Thyroid gland (tissue), 4 donors: ENCODE results near the gene RNF145. TPM values are rescaled to one million over a fixed set of nuclear protein-coding genes. Genes with fewer than 3 reads are reported as not detected.

Source experiments
- DNase-seq, 2 donors: peaks; one replicate each; pipeline ENCODE4 v3.0.0-alpha.2; 2019
- H3K27ac ChIP-seq, 3 donors: fragments of 200-600 bp; sonication (generic); 1 replicate in 2 of 3; 2 replicates in 1 of 3; pipeline ENCODE4 v1.5.1; 2016 to 2019; ENCODE audit warnings: mild to moderate bottlenecking in 1 of 3, moderate library complexity in 1 of 3
- H3K27me3 ChIP-seq: fragments of 200-600 bp; sonication (generic); one replicate; pipeline ENCODE4 v1.5.1; 2019
- H3K36me3 ChIP-seq, 2 donors: fragments of 200-600 bp; sonication (generic); one replicate each; pipeline ENCODE4 v1.5.1; 2016 to 2019
- H3K4me1 ChIP-seq, 2 donors: fragments of 200-600 bp; sonication (generic); one replicate each; pipeline ENCODE4 v1.5.1; 2017 to 2019
- H3K4me3 ChIP-seq, 3 donors: fragments of 200-600 bp; sonication (generic); replicated peaks in 1 of 3; 1 replicate in 2 of 3; 2 replicates in 1 of 3; pipeline ENCODE4 v1.5.1; 2016; ENCODE audit warnings: mild to moderate bottlenecking in 1 of 3
- H3K9me3 ChIP-seq: fragments of 200-600 bp; sonication (generic); one replicate; pipeline ENCODE4 v1.5.1; 2017
- POLR2A ChIP-seq, 2 donors: fragments of 450-650 bp; IDR thresholded peaks; one replicate each; pipeline ENCODE4 v1.6.1; 2017; ENCODE audit warnings: antibody characterized with exemption in 2 of 2, mild to moderate bottlenecking in 2 of 2, moderate library complexity in 1 of 2
- WGBS, 2 donors: methylation state at CpG; one replicate each; pipeline ENCODE4 v1.1.5; 2017; 5-methylcytosine and 5-hydroxymethylcytosine counted together
- intact Hi-C: fragments of 100-400 bp; cut with DNase I; formaldehyde crosslinking; loops from one replicate; pipeline ENCODE4 v1.15.1; 2023
- total RNA-seq, 4 donors: library from RNA; depleted of rRNA; stranded (reverse); fragments of >200 nt; gene quantifications; one replicate each; pipeline ENCODE4 v1.2.3, GENCODE V29; 2016
- TF ChIP-seq, protein P1 (sequence below), 6 experiments: fragments of 200-600 bp in 3 of 6; fragments of 450-650 bp in 3 of 6; sonication (generic) in 3 of 6; IDR thresholded peaks; one replicate each; pipeline ENCODE4 v1.5.1; 2016 to 2019; ENCODE audit warnings: antibody characterized with exemption in 6 of 6, mild to moderate bottlenecking in 2 of 6, inconsistent platforms in 1 of 6, moderate library complexity in 1 of 6

Gene RNF145
- total RNA-seq, 4 donors from 2014 or later = 59.5 to 88.6 (median 75.6) TPM

DNA sequence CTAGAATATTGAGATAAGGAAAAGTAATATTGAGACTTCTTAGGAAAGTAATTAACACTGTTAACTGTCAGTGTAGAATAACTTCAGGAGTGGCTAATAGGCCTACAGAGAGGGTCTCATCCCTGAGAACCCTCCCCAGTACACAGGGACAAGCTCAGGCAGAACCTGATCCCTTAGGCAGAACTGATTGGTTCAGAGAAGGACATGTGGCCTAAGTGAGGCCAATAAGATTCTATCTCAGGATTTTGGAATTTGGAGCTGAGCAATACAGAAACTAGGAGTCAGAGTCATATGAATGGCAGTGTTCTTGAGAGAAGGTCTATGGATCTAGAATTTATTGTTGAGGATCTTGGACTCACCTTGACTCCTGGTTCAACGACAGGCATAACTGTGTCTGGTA is 42.8 kb upstream of the RNF145 start:
- intact Hi-C loops = no loop called here
- WGBS, 2 donors = 87 to 97% methylated on average over 1 of the region's 1 CpG

DNA sequence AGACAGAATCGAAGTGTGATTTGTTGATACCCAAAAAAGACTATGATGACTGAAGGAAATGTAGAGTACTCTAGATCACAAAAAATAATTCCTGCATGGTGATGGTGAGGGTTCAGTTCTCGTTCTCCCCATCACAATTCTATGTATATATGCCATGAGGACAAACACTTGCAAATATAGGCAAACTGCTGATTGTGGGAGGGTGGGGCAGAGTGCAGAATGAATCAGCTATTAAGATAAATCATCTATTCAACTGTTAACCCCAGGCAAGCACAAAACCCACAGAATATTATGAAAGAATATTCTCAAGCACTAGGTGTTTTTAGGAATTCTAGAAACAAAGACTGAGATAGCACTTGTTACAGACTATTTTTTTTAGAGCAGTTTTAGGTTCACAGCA is 39.8 kb upstream of the RNF145 start:
- H3K27me3 ChIP-seq = no peaks in the 10 kb centered on the region
- intact Hi-C loops = no loop called here
- TF ChIP-seq, protein P1, sequence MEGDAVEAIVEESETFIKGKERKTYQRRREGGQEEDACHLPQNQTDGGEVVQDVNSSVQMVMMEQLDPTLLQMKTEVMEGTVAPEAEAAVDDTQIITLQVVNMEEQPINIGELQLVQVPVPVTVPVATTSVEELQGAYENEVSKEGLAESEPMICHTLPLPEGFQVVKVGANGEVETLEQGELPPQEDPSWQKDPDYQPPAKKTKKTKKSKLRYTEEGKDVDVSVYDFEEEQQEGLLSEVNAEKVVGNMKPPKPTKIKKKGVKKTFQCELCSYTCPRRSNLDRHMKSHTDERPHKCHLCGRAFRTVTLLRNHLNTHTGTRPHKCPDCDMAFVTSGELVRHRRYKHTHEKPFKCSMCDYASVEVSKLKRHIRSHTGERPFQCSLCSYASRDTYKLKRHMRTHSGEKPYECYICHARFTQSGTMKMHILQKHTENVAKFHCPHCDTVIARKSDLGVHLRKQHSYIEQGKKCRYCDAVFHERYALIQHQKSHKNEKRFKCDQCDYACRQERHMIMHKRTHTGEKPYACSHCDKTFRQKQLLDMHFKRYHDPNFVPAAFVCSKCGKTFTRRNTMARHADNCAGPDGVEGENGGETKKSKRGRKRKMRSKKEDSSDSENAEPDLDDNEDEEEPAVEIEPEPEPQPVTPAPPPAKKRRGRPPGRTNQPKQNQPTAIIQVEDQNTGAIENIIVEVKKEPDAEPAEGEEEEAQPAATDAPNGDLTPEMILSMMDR (IDR thresholded peaks at IDR 0.05) = no peak
- TF ChIP-seq POLR2A (IDR thresholded peaks at IDR 0.05) = no peak

More for the DNA sequence above, 42.8 kb upstream of the RNF145 start:
- H3K27ac ChIP-seq = no peak overlapping the region
- H3K36me3 ChIP-seq = no peaks in the 10 kb centered on the region
- no peaks in the 10 kb centered on the region for H3K27me3 ChIP-seq
- H3K4me3 ChIP-seq = no peak overlapping the region
- TF ChIP-seq, protein P1 (IDR thresholded peaks at IDR 0.05) = no peak
- TF ChIP-seq POLR2A (IDR thresholded peaks at IDR 0.05) = no peak
- no peaks in the 10 kb centered on the region for H3K9me3 ChIP-seq
- DNase-seq = no peak
- no peaks in the 10 kb centered on the region for H3K4me1 ChIP-seq

DNA sequence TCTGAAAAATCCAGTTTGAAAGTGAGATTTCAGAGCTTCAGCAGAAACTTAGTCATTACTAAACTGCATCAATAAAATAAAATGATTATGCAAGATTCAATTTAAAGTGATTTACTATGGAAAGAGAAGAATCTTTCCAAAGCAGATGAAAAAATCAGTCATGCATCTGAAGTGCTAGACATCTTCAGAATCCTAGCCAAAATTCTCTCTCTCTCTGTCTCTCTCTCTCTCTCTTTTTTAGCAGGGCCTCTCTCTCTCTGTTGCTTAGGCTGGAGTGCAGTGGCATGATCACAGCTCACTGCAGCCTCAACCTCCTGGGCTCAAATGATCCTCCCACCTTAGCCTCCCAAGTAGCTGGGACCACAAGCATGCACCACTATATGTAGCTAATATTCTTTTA is 35.5 kb upstream of the RNF145 start:
- Histone ChIP-seq H3K9me3 (no peaks in the 10 kb centered on the region), H3K4me1 (no peaks in the 10 kb centered on the region), H3K36me3 (no peaks in the 10 kb centered on the region), H3K4me3 (no peak overlapping the region), H3K27me3 (no peaks in the 10 kb centered on the region), H3K27ac (no peak overlapping the region)
- intact Hi-C loops = no loop called here
- TF ChIP-seq, protein P1 (IDR thresholded peaks at IDR 0.05) = no peak
- TF ChIP-seq POLR2A (IDR thresholded peaks at IDR 0.05) = no peak
- DNase-seq = no peak

More for the DNA sequence above, 39.8 kb upstream of the RNF145 start:
- Histone ChIP-seq H3K4me3 (no peak overlapping the region), H3K27ac (no peak overlapping the region), H3K4me1 (no peaks in the 10 kb centered on the region), H3K36me3 (no peaks in the 10 kb centered on the region), H3K9me3 (no peaks in the 10 kb centered on the region)
- WGBS, 2 donors = 70 to 71% methylated on average over 2 of the region's 2 CpGs
- DNase-seq = no peak

DNA sequence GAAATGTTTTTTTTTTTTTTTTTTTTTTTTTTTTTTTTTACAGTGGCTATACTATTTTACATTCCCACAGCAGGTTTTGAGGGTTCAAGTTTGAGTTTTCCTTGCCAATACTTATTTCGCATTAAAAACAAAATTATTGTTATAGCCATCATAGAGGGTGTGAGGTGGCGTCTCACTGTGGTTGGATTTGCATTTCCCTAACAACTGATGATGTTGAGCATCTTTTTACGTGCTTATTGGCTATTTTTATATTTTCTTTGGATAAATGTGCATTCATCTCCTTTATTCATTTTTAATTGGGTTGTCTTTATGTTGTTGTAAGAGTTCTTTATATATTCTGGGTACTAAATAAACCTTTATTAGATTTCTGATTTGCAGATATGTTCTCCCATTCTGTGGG is 34.8 kb upstream of the RNF145 start:
- TF ChIP-seq, protein P1 (IDR thresholded peaks at IDR 0.05) = no peak
- no peak for TF ChIP-seq POLR2A (IDR thresholded peaks at IDR 0.05)
- Histone ChIP-seq H3K4me1 (no peaks in the 10 kb centered on the region), H3K9me3 (no peaks in the 10 kb centered on the region), H3K4me3 (no peak overlapping the region), H3K27ac (no peak overlapping the region), H3K27me3 (no peaks in the 10 kb centered on the region), H3K36me3 (no peaks in the 10 kb centered on the region)
- 76% methylated on average over 3 of the region's 3 CpGs for WGBS, 2 donors
- DNase-seq = no peak
- intact Hi-C loops = no loop called here

DNA sequence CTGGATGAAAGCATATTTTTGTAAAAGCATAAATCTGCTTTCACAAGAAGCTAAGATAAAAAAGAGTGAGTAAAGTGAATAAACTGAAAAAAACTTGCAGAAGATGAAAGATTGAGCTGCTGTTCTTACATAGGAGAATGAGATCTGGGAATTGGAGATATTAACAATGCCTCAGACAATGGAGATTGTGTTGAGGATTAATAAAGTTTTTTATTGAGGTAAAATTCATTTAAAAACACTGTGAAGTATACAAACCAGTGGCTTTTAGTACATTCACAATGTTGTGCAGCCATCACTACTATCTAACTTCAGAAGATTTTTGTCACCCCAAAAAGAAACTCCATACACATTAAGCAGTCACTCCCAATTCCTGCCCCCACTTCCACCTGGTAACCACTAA is 34.0 kb upstream of the RNF145 start:
- no peaks in the 10 kb centered on the region for H3K36me3 ChIP-seq
- no peaks in the 10 kb centered on the region for H3K9me3 ChIP-seq
- H3K27ac ChIP-seq = no peak overlapping the region
- no peak for TF ChIP-seq POLR2A (IDR thresholded peaks at IDR 0.05)
- TF ChIP-seq, protein P1 (IDR thresholded peaks at IDR 0.05) = no peak
- DNase-seq = no peak
- H3K4me1 ChIP-seq = no peaks in the 10 kb centered on the region
- no peaks in the 10 kb centered on the region for H3K27me3 ChIP-seq
- intact Hi-C loops = no loop called here
- no peak overlapping the region for H3K4me3 ChIP-seq
